Fibroblast of skin of back (primary cell): ENCODE measurements around the gene ISYNA1.

Source experiments
- DNase-seq: peaks from one replicate; pipeline ENCODE4 v3.0.0-alpha.2; 2013

The ISYNA1 gene

GRCh38 chr19:18431351-18432197, 6.4 kb downstream of the ISYNA1 start:
- no peak for DNase-seq

- DNase-seq: no peak
Observed at GRCh38 chr19:18430417-18431144, 7.4 kb downstream of the ISYNA1 start.

DNA sequence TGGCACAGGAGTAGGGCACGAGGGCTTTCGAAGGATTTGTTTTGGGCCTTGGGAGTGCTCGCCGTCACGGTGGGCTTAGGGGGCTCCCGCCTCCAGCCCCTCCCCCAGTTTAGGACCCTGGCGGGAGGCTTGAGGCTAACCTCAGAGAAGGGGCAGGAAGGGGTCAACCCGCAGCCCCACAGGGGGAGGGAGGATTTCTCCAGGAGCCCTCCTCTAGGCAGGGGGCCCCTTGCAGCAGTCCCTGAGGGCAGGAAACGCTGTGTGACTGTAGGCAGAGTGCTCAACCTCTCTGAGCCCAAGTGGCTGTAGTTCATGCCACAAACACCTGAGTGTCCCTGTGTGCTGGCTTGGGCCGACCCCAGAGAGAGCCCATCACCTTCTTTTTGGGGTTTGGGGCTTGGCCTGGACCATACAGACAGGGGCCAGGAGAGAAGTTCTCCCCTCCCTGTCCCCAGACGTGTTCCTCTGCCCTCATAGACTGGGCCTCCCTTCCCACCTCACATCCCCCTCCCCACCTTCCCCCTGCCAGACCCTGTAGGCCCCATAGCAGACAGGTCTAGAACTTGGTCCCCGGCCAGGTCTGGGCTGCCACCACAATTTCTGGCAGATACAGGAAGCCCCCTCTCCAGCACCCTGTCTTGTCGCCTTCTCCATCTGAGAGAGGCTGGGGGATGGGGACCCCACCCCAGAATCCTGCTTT, 8.1 kb downstream of the ISYNA1 start:
- no peak for DNase-seq

GRCh38 chr19:18428787-18429674, 8.9 kb downstream of the ISYNA1 start:
- DNase-seq: peak; percentile 92

DNA sequence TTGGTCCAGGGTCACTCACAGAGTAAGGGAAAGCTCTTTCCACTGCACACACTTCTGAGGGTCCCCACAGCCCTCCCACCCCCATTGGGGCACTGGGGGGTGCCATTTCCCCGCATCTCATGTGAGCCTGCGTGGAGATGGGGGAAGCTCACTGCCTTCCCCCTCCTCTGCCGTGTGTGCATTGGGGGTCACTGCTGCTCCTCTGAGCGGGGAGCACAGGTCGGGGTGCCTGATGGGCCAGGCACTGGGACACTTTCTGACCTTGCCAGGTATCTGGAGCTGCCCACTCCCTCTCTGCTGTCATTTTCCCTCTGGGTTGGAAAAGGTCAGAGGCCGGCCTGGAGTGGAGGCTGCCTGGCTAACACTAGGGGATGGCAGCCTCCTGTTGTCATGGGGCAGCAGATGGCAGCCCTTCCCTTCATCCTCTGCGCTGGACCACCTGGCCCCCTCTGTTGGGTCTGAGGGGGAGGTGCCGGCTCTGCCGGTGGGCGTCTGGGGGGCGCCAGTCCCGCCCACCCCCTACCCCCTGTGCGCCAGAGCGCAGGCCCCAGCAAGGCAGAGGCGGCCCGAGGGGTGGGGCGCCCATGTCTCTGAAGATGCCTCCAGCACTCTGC, 9.7 kb downstream of the ISYNA1 start:
- DNase-seq: no peak

DNA sequence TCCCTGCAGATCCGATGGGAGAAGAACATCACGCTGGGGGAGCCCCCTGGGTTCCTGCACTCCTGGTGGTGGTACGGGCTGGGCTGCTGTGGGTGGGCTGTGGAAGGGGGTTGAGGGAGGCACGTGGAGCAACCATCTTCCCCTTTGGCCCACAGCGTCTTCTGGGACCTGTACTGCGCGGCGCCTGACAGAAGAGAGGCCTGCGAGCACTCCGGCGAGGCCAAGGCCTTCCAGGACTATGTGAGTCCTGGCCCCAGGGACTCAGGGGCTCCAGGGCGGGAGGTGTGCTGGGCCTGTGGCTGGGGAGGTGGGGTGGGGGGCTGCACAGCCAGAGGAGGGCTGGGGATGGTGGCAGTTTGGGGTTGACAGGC, 10.2 kb downstream of the ISYNA1 start:
- no peak for DNase-seq

DNA sequence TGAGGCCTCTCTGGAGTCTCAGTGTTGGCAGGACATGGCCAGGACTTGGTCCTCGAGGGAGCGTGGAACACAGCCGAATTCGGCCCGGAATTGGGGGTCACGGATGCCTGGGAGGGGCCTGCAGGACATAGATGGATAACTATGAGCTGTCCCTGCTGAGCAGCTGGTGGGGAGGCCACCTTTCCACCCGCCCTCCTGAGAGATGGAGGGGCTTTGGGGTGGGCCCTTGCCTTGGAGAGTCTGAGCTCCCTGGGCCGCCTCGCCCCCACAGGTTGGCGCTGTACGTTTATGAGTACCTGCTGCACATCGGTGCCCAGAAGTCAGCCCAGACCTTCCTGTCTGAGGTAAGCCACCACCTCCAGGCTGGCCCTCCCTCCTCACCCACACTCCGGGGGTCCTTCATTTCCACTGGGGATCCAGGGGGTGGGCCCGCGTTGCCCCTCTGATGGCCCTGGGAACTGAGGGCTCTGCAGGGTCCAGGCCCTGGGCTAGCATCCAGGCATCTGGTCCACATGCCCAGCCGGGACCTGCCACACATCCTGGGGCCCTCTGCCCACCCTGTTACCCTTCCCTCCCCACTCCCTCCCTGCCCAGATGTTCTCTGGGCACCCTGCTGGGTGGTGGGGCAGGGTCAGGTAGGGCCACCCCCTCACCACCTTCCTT, 10.7 kb downstream of the ISYNA1 start:
- DNase-seq: no peak

- DNase-seq: no peak
Observed at GRCh38 chr19:18426416-18426767, 11.5 kb downstream of the ISYNA1 start.

GRCh38 chr19:18425515-18426415, 12.2 kb downstream of the ISYNA1 start:
- DNase-seq: peak; percentile 80

- no peak for DNase-seq
Observed at GRCh38 chr19:18424890-18425514, 12.9 kb downstream of the ISYNA1 start.

DNA sequence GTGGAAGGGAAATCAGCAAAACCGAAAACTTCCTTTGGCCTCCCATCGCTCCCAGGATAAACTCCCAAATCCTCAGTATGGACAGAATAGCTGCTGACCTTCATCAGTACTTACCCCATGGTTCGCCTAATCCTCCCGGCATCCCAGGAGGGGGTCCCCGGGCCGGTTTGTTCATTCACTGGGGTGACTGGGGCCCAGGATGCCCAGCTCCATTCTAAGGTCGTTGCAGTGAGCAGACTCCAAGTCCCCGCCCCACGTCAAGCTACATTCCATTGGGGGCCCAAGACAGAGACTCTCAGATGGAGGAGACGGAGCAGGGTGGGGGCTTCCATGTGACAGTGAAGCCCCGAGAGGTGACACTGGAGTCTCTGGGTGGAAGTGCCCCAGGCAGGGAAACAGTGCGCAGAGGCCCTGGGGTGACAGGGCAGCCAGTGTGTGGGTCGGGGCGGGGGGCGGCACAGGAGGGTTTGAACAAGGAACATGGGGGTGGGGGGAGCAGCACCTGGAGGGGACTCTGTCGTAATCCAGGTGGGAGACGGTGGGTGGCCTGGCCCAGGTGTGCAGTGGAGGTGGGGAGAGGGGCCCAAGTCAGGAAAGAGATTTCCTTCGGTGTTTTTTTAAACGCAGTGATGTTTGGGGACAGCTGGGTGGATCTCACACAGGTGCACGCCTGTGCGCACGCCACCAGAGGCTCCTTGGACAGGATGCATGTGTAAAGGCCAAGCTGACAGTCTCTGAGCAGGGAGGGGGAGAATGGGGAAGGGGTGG, 13.6 kb downstream of the ISYNA1 start:
- DNase-seq: no peak

- DNase-seq: no peak
Observed at GRCh38 chr19:18423258-18424020, 14.5 kb downstream of the ISYNA1 start.

DNA sequence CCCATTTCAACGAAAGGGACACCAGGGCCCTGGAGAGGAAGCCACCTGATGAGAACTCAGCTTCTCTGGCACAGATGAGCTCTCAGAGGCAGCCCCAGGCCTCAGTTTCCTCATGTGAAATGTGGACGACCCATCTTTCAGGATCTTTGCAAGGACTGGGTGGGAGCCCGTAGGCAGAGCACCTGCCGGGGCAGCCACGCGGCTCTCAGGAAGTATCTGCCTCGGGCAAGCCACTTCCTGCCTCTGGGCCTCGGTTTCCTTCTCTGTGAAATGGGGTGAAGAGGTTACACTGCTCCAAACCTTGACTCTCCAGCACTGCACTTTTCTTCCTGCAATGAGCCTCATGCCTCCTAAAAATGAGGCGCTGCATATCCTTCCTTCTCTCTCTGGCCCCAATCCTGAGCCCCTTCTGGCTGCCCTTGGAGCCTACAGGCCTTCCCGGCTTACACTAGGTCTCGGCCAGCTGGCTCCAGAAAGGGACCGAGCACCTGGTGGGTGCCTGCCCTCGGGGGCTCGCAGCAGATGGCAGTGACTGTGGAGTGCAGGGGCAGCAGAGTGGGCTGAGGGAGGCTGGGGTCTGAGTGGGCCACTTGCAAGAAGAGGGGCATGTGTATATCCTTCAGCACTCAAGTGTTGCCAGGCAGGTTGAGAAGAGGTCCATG, 15.3 kb downstream of the ISYNA1 start:
- no peak for DNase-seq

DNA sequence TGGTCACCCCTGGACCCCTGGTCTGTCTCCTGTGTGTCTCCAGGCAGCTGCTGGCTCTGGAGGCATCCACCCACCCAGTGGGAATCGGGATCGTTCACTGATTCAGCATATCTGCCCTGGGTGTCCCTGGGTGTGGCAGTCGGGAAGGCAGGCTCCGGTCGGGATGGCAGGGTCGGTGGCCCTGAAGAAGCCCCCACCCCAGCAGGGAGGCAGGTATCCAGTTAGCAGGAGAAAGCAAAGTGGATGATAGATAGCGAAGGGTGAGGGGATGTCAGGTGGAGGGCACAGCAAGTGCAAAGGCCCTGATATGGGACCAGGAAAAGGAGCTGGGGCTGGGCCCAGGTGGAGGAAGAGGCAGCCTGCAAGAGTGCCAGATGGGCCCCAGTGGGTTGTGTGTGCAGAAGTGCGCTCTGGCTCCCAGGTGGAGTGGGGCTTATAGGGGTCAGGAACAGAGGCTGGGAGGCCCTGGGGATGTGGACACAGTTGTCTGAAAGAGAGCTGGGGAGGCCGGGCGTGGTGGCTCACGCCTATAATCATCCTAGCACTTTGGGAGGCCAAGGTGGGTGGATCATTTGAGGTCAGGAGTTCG, 16.5 kb downstream of the ISYNA1 start:
- no peak for DNase-seq

DNA sequence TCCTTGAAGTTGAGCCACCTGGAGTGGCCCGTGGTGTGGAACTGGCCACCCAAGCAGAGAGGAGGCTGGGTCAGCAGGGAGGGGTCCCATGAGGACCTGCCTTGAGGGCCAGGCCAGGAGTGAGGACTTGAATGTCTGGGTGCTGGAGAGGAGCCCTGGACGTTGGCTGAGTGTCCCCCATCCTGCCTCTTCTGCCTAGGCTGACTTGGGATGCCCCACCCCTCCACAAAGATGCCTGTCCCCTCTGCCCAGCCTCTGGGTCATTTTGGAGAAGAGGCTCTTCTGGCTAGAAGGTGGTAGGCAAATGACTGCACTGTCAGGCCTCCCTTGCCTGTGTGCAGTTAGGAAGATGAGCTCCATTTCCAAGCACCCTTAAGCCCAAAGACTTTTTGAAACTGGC, 17.0 kb downstream of the ISYNA1 start:
- DNase-seq: no peak

GRCh38 chr19:18419699-18420460, 18.1 kb downstream of the ISYNA1 start:
- DNase-seq: no peak
